ENCODE measurements around the gene ASB4. TPM values are rescaled to one million over a fixed set of nuclear protein-coding genes. Genes with fewer than 3 reads are reported as not detected.

ASB4 gene
- total RNA-seq, 4 donors from 2014 or later, result not detected

GRCh38 chr7:95536656-95537311, 51.0 kb downstream of the ASB4 start:
- TF ChIP-seq CTCF (IDR thresholded peaks at IDR 0.05) (no peak), POLR2A (IDR thresholded peaks at IDR 0.05) (no peak), POLR2AphosphoS5 (IDR thresholded peaks at IDR 0.05) (no peak), EP300 (IDR thresholded peaks at IDR 0.05) (no peak)
- 94 to 95% methylated on average over 2 of the region's 2 CpGs for WGBS, 2 donors (ENCODE audit: low coverage in 1 of 2)
- no peaks in the 10 kb centered on the region for H3K4me1 ChIP-seq

GRCh38 chr7:95537468-95537867, 51.7 kb downstream of the ASB4 start:
- TF ChIP-seq POLR2A (IDR thresholded peaks at IDR 0.05) (no peak), POLR2AphosphoS5 (IDR thresholded peaks at IDR 0.05) (no peak), CTCF (IDR thresholded peaks at IDR 0.05) (no peak), EP300 (IDR thresholded peaks at IDR 0.05) (no peak)
- 91 to 94% methylated on average over 2 of the region's 2 CpGs for WGBS, 2 donors (ENCODE audit: low coverage in 1 of 2)
- Histone ChIP-seq H3K27ac (no peak overlapping the region), H3K36me3 (no peaks in the 10 kb centered on the region), H3K27me3 (no peaks in the 10 kb centered on the region), H3K4me3 (no peak overlapping the region), H3K4me1 (no peaks in the 10 kb centered on the region), H3K9me3 (no peaks in the 10 kb centered on the region)
- no peak for ATAC-seq

More at GRCh38 chr7:95536656-95537311, 51.0 kb downstream of the ASB4 start:
- H3K9me3 ChIP-seq, result no peaks in the 10 kb centered on the region
- ATAC-seq, result no peak
- no peaks in the 10 kb centered on the region for H3K36me3 ChIP-seq
- H3K27me3 ChIP-seq, result no peaks in the 10 kb centered on the region
- no peak overlapping the region for H3K27ac ChIP-seq
- H3K4me3 ChIP-seq, result no peak overlapping the region

- H3K4me3 ChIP-seq, result no peak overlapping the region
- ATAC-seq, result no peak
- H3K27me3 ChIP-seq, result no peaks in the 10 kb centered on the region
- H3K27ac ChIP-seq, result no peak overlapping the region
- peaks cover 0 to under 1% (median 0%) of the 10 kb centered on the region in 3 donors for H3K4me1 ChIP-seq
- no peak for TF ChIP-seq EP300 (IDR thresholded peaks at IDR 0.05)
- TF ChIP-seq CTCF (IDR thresholded peaks at IDR 0.05), result no peak
- TF ChIP-seq POLR2A (IDR thresholded peaks at IDR 0.05), result no peak
- no peaks in the 10 kb centered on the region for H3K36me3 ChIP-seq
- H3K9me3 ChIP-seq, result no peaks in the 10 kb centered on the region
Observed at GRCh38 chr7:95539426-95539825, 53.7 kb downstream of the ASB4 start.

- 40 to 50% methylated on average over 1 of the region's 1 CpG for WGBS, 2 donors (ENCODE audit: low coverage in 1 of 2)
- no peaks in the 10 kb centered on the region for H3K36me3 ChIP-seq
- no peaks in the 10 kb centered on the region for H3K9me3 ChIP-seq
- ATAC-seq, result no peak
- TF ChIP-seq EP300 (IDR thresholded peaks at IDR 0.05) (no peak), POLR2AphosphoS5 (IDR thresholded peaks at IDR 0.05) (no peak), CTCF (IDR thresholded peaks at IDR 0.05) (no peak), POLR2A (IDR thresholded peaks at IDR 0.05) (no peak)
- no peak overlapping the region for H3K4me3 ChIP-seq
- H3K4me1 ChIP-seq, result peaks cover 3 to 8% (median 4%) of the 10 kb centered on the region in 3 donors
- H3K27ac ChIP-seq, result no peak overlapping the region
- no peaks in the 10 kb centered on the region for H3K27me3 ChIP-seq
Observed at GRCh38 chr7:95540366-95540765, 54.6 kb downstream of the ASB4 start.

- H3K27ac ChIP-seq, result no peak overlapping the region
- H3K27me3 ChIP-seq, result no peaks in the 10 kb centered on the region
- no peaks in the 10 kb centered on the region for H3K36me3 ChIP-seq
- H3K9me3 ChIP-seq, result no peaks in the 10 kb centered on the region
- H3K4me3 ChIP-seq, result no peak overlapping the region
- no peak for ATAC-seq
- TF ChIP-seq CTCF (IDR thresholded peaks at IDR 0.05) (no peak), EP300 (IDR thresholded peaks at IDR 0.05) (no peak), POLR2A (IDR thresholded peaks at IDR 0.05) (no peak), POLR2AphosphoS5 (IDR thresholded peaks at IDR 0.05) (no peak)
- 89 to 100% methylated on average over 1 to 5 of the region's 6 CpGs for WGBS, 2 donors (ENCODE audit: low coverage in 1 of 2)
- H3K4me1 ChIP-seq, result peaks cover 12 to 37% (median 25%) of the 10 kb centered on the region in 3 donors
Observed at GRCh38 chr7:95543312-95543711, 57.6 kb downstream of the ASB4 start.

All from gastroesophageal sphincter (tissue), 4 donors.